Liver (tissue), 9 donors: ENCODE measurements around the gene CUBN. TPM values are rescaled to one million over a fixed set of nuclear protein-coding genes. Genes with fewer than 3 reads are reported as not detected.
"Not testable (repeated sequence)": the region's sequence is repeated elsewhere in the genome, so short reads cannot be mapped to it uniquely, and the experiment has no call there.

Source experiments
- DNase-seq: peaks from one replicate; pipeline ENCODE4 v3.0.0-alpha.2; 2017; ENCODE audit warnings: low spot score
- H3K27ac ChIP-seq, 2 donors: one replicate each; pipeline ENCODE4 v1.7.0; 2013; ENCODE audit warnings: inconsistent platforms in 2 of 2, low read length in 2 of 2, control low read depth in 1 of 2, low read depth in 1 of 2, mild to moderate bottlenecking in 1 of 2
- H3K27me3 ChIP-seq, 4 donors: one replicate each; pipeline versions ENCODE4 v1.6.1 to v1.7.0; 2013; ENCODE audit warnings: low read length in 3 of 4, inconsistent platforms in 1 of 4, mild to moderate bottlenecking in 1 of 4, moderate library complexity in 1 of 4; ENCODE audit not compliant: control insufficient read depth in 4 of 4, insufficient read depth in 4 of 4
- H3K36me3 ChIP-seq, 4 donors: one replicate each; pipeline versions ENCODE4 v1.6.1 to v1.7.0; 2013; ENCODE audit warnings: low read length in 3 of 4, mild to moderate bottlenecking in 3 of 4, low read depth in 1 of 4, moderate library complexity in 1 of 4; ENCODE audit not compliant: control insufficient read depth in 4 of 4, insufficient read depth in 3 of 4
- H3K4me1 ChIP-seq, 4 donors: one replicate each; pipeline versions ENCODE4 v1.6.1 to v1.7.0; 2013; ENCODE audit warnings: low read length in 3 of 4, mild to moderate bottlenecking in 3 of 4, moderate library complexity in 1 of 4; ENCODE audit not compliant: control insufficient read depth in 4 of 4, insufficient read depth in 4 of 4
- H3K4me3 ChIP-seq, 3 donors: one replicate each; pipeline versions ENCODE4 v1.6.1 to v1.7.0; 2013; ENCODE audit warnings: low read length in 3 of 3, control low read depth in 1 of 3, low read depth in 1 of 3, mild to moderate bottlenecking in 1 of 3
- H3K9ac ChIP-seq, 2 donors: one replicate each; pipeline ENCODE4 v1.7.0; 2013; ENCODE audit warnings: low read length in 2 of 2, mild to moderate bottlenecking in 2 of 2, moderate library complexity in 2 of 2, control low read depth in 1 of 2, low read depth in 1 of 2
- H3K9me3 ChIP-seq, 4 donors: one replicate each; pipeline versions ENCODE4 v1.6.1 to v1.7.0; 2013; ENCODE audit warnings: low read length in 3 of 4; ENCODE audit not compliant: control insufficient read depth in 4 of 4
- ATF3 ChIP-seq: IDR thresholded peaks from 2 replicates; pipeline ENCODE4 v1.6.1; 2016; ENCODE audit warnings: antibody characterized with exemption
- FOXA2 ChIP-seq: IDR thresholded peaks from 2 replicates; pipeline ENCODE4 v1.6.1; 2016; ENCODE audit warnings: antibody characterized with exemption
- GABPA ChIP-seq, 2 donors: IDR thresholded peaks in 1 of 2; conservative IDR thresholded peaks in 1 of 2; 2 replicates each; pipeline ENCODE4 v1.6.1; 2016; ENCODE audit warnings: antibody characterized with exemption in 2 of 2, mild to moderate bottlenecking in 1 of 2, moderate library complexity in 1 of 2
- HNF4A ChIP-seq, 2 donors: conservative IDR thresholded peaks; 2 replicates each; pipeline ENCODE4 v1.6.1; 2016; ENCODE audit warnings: antibody characterized with exemption in 2 of 2, mild to moderate bottlenecking in 2 of 2
- MAX ChIP-seq: IDR thresholded peaks from 2 replicates; pipeline ENCODE4 v1.6.1; 2016; ENCODE audit warnings: antibody characterized with exemption
- NR2F2 ChIP-seq: IDR thresholded peaks from 2 replicates; pipeline ENCODE4 v1.6.1; 2016; ENCODE audit warnings: antibody characterized with exemption
- RAD21 ChIP-seq, 2 donors: IDR thresholded peaks; 2 replicates each; pipeline ENCODE4 v1.6.1; 2016; ENCODE audit warnings: antibody characterized with exemption in 2 of 2, mild to moderate bottlenecking in 2 of 2
- SP1 ChIP-seq: IDR thresholded peaks from 2 replicates; pipeline ENCODE4 v1.6.1; 2018; ENCODE audit warnings: antibody characterized with exemption, mild to moderate bottlenecking
- WGBS: extraction: QIAGEN DNeasy Blood & Tissue Kit; methylation state at CpG from one replicate; pipeline ENCODE4 v1.1.7; 2013; 5-methylcytosine and 5-hydroxymethylcytosine counted together
- polyA plus RNA-seq, 2 donors: library from polyadenylated mRNA; stranded (reverse) in 1 of 2; unstranded in 1 of 2; fragments of 200-250 nt in 1 of 2; fragments of >200 nt in 1 of 2; fragmentation: Nextera tagmentation in 1 of 2; extraction: Ambion mirVana in 1 of 2; gene quantifications; one replicate each; pipeline versions ENCODE4 v1.2.1 to v1.2.3, GENCODE V29; 2013 to 2015
- total RNA-seq, 2 donors: library from RNA; depleted of rRNA; stranded (reverse); fragments of >200 nt; gene quantifications; one replicate each; pipeline ENCODE4 v1.2.3, GENCODE V29; 2014
- TF ChIP-seq, protein P1 (sequence below): fragments of 150-350 bp; IDR thresholded peaks from 2 replicates; pipeline ENCODE4 v1.5.1; 2017; ENCODE audit warnings: improper control_type of control experiment, low read depth, low read length; ENCODE audit not compliant: missing input control
- TF ChIP-seq, protein P2 (sequence below): IDR thresholded peaks from 2 replicates; pipeline ENCODE4 v1.6.1; 2016; ENCODE audit warnings: antibody characterized with exemption
- donor health status: healthy.
- donor health status: healthy.
- donor health status: healthy.
- donor health status: healthy.
- donor health status: healthy.

The CUBN gene
- total and polyA plus RNA-seq, 4 donors = 0.01 to 0.67 (median 0.30) TPM

DNA sequence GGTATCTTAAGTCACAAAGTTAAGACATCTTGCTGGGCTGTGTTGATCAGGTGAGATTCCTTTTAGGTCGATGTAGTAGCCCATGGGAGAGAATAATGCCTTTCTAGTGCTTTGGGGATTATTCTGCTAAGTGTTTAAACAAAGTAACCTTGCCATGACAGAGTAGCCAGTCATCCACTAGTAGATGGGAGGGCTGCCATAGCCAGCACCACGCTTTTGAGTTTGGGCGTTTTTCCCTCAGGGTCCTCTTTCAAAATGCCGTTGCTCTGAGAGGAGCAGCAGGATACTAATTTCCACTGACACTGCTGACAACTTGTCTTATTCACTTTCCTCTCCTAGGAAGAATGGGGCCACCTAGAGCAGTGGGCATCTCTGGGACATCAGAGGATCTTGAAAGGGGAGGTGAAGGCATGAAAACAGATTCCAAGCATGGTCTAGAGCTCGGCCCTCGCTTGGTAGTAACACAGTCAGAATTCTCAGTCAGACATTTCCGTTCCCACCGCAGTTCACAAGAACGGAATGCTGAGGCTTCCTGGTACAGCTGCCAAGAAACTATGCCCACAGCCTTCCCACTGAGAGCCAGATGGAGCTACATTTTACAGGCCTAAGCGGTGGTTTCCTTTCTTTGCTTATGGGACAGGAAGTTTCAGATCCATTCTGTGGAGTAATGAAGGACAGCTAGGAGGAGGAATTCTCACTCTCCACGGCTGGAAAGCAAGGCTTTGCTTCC is 297.1 kb downstream of the CUBN start:
- DNase-seq = no peak
- Histone ChIP-seq H3K9ac (no peak overlapping the region), H3K27ac (peak overlapping the region in 1 of 2 donors; percentile 37), H3K4me3 (no peak overlapping the region), H3K36me3 (no peaks in the 10 kb centered on the region), H3K4me1 (peaks cover 0 to 3% (median 0%) of the 10 kb centered on the region in 4 donors), H3K27me3 (no peaks in the 10 kb centered on the region), H3K9me3 (no peaks in the 10 kb centered on the region)
- TF ChIP-seq, protein P1, sequence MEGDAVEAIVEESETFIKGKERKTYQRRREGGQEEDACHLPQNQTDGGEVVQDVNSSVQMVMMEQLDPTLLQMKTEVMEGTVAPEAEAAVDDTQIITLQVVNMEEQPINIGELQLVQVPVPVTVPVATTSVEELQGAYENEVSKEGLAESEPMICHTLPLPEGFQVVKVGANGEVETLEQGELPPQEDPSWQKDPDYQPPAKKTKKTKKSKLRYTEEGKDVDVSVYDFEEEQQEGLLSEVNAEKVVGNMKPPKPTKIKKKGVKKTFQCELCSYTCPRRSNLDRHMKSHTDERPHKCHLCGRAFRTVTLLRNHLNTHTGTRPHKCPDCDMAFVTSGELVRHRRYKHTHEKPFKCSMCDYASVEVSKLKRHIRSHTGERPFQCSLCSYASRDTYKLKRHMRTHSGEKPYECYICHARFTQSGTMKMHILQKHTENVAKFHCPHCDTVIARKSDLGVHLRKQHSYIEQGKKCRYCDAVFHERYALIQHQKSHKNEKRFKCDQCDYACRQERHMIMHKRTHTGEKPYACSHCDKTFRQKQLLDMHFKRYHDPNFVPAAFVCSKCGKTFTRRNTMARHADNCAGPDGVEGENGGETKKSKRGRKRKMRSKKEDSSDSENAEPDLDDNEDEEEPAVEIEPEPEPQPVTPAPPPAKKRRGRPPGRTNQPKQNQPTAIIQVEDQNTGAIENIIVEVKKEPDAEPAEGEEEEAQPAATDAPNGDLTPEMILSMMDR = no peak
- no peak for TF ChIP-seq FOXA2
- peak; percentile 14 for TF ChIP-seq SP1
- no peak for TF ChIP-seq HNF4A (conservative IDR thresholded peaks at IDR 0.05)
- TF ChIP-seq GABPA (IDR thresholded peaks at IDR 0.05 in 1 of 2, conservative IDR thresholded peaks at IDR 0.05 in 1 of 2) = no peak
- TF ChIP-seq, protein P2, sequence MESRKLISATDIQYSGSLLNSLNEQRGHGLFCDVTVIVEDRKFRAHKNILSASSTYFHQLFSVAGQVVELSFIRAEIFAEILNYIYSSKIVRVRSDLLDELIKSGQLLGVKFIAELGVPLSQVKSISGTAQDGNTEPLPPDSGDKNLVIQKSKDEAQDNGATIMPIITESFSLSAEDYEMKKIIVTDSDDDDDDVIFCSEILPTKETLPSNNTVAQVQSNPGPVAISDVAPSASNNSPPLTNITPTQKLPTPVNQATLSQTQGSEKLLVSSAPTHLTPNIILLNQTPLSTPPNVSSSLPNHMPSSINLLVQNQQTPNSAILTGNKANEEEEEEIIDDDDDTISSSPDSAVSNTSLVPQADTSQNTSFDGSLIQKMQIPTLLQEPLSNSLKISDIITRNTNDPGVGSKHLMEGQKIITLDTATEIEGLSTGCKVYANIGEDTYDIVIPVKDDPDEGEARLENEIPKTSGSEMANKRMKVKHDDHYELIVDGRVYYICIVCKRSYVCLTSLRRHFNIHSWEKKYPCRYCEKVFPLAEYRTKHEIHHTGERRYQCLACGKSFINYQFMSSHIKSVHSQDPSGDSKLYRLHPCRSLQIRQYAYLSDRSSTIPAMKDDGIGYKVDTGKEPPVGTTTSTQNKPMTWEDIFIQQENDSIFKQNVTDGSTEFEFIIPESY = no peak
- 53% methylated on average over 11 of the region's 11 CpGs for WGBS

- Histone ChIP-seq H3K4me3 (no peak overlapping the region), H3K9ac (no peak overlapping the region), H3K27me3 (no peaks in the 10 kb centered on the region), H3K9me3 (no peaks in the 10 kb centered on the region), H3K4me1 (peaks cover 0 to 3% (median 0%) of the 10 kb centered on the region in 4 donors), H3K36me3 (no peaks in the 10 kb centered on the region), H3K27ac (no peak overlapping the region)
- TF ChIP-seq, protein P2 = no peak
- TF ChIP-seq ATF3 (no peak), HNF4A (conservative IDR thresholded peaks at IDR 0.05) (no peak)
- no peak for DNase-seq
- 61% methylated on average over 9 of the region's 9 CpGs for WGBS
Observed at GRCh38 chr10:16828701-16829175, 300.9 kb downstream of the CUBN start.

GRCh38 chr10:16828114-16828568 is 301.5 kb downstream of the CUBN start:
- Histone ChIP-seq H3K36me3 (no peaks in the 10 kb centered on the region), H3K27me3 (no peaks in the 10 kb centered on the region), H3K4me1 (peaks cover 0 to 3% (median 0%) of the 10 kb centered on the region in 4 donors), H3K9ac (no peak overlapping the region), H3K9me3 (no peaks in the 10 kb centered on the region), H3K27ac (no peak overlapping the region), H3K4me3 (no peak overlapping the region)
- WGBS = 10% methylated on average over 11 of the region's 11 CpGs
- TF ChIP-seq, protein P1 = peak; percentile 56
- TF ChIP-seq RAD21 (IDR thresholded peaks at IDR 0.05) = peak; percentile 81 to 86
- TF ChIP-seq NR2F2 = no peak
- no peak for TF ChIP-seq MAX
- DNase-seq = peak; percentile 57

DNA sequence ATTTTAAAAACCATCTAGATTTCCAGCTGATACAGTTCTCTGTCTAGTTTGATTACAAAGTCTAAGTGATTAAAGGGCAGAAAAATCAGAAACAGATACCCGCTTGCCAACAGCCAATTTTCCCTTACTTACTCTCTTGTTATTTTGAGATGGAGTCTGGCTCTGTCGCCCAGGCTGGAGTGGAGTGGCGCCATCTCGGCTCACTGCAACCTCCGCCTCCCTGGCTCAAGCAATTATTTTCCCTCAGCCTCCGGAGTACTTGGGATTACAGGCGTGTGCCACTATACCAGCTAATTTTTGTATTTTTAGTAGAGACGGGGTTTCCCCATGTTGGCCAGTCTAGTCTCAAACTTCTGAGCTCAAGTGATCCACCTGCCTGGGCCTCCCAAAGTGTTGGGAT is 302.1 kb downstream of the CUBN start:
- not testable (repeated sequence) for H3K4me3 ChIP-seq, H3K36me3 ChIP-seq, H3K4me1 ChIP-seq, H3K9me3 ChIP-seq, H3K27me3 ChIP-seq, DNase-seq, H3K9ac ChIP-seq, H3K27ac ChIP-seq
- 73% methylated on average over 8 of the region's 8 CpGs for WGBS
